GM15510 (cell line): ENCODE data around the gene ULK4.

Experiments
- POLR2A ChIP-seq: IDR thresholded peaks from 3 replicates; pipeline ENCODE4 v1.6.1; 2011; ENCODE audit warnings: borderline replicate concordance; ENCODE audit not compliant: insufficient read length; ENCODE audit errors: extremely low read depth

ULK4 gene

GRCh38 chr3:41276191-41276590 is 685.7 kb downstream of the ULK4 start:
- no peak for TF ChIP-seq POLR2A

- no peak for TF ChIP-seq POLR2A
These were observed 686.8 kb downstream of the ULK4 start for GRCh38 chr3:41274944-41275668.

GRCh38 chr3:41272667-41273066 is 689.2 kb downstream of the ULK4 start:
- no peak for TF ChIP-seq POLR2A

GRCh38 chr3:41267975-41268640 is 693.8 kb downstream of the ULK4 start:
- TF ChIP-seq POLR2A, result no peak

- no peak for TF ChIP-seq POLR2A
These were observed 696.1 kb downstream of the ULK4 start for GRCh38 chr3:41265823-41266273.

GRCh38 chr3:41265011-41265545 is 696.8 kb downstream of the ULK4 start:
- no peak for TF ChIP-seq POLR2A

GRCh38 chr3:41260063-41260450 is 701.8 kb downstream of the ULK4 start:
- no peak for TF ChIP-seq POLR2A

- no peak for TF ChIP-seq POLR2A
These were observed 702.3 kb downstream of the ULK4 start for GRCh38 chr3:41259449-41260062.

GRCh38 chr3:41258239-41258800 is 703.6 kb downstream of the ULK4 start:
- no peak for TF ChIP-seq POLR2A

GRCh38 chr3:41251593-41251992 is 710.3 kb downstream of the ULK4 start:
- TF ChIP-seq POLR2A, result no peak

- TF ChIP-seq POLR2A, result no peak
These were observed 711.1 kb downstream of the ULK4 start for GRCh38 chr3:41250825-41251224.

GRCh38 chr3:41249318-41249717 is 712.6 kb downstream of the ULK4 start:
- no peak for TF ChIP-seq POLR2A

GRCh38 chr3:41248525-41248924 is 713.4 kb downstream of the ULK4 start:
- no peak for TF ChIP-seq POLR2A

- no peak for TF ChIP-seq POLR2A
These were observed 714.6 kb downstream of the ULK4 start for GRCh38 chr3:41247055-41248004.

GRCh38 chr3:41244620-41245336 is 717.1 kb downstream of the ULK4 start:
- TF ChIP-seq POLR2A, result no peak
